Measurements from ENCODE around the gene ATP2A2. TPM values are rescaled to one million over a fixed set of nuclear protein-coding genes. Genes with fewer than 3 reads are reported as not detected.

The ATP2A2 gene
- total and polyA plus RNA-seq, 8 donors: 118 to 258 (median 143) TPM

GRCh38 chr12:110369992-110370391 lies 88.9 kb downstream of the ATP2A2 start:
- intact Hi-C loops (cut with DNase I): no loop called here
- no peak overlapping the region for H3K27ac ChIP-seq
- no peak for TF ChIP-seq CTCF (IDR thresholded peaks at IDR 0.05)
- no peaks in the 10 kb centered on the region for H3K9me3 ChIP-seq
- DNase-seq (no peak), ATAC-seq (no peak)
- peaks cover 0 to 50% of the 10 kb centered on the region in 2 donors for H3K36me3 ChIP-seq
- no peaks in the 10 kb centered on the region for H3K27me3 ChIP-seq
- H3K4me3 ChIP-seq: no peak overlapping the region
- peaks cover 8 to 14% of the 10 kb centered on the region in 2 donors for H3K4me1 ChIP-seq

- no peak for TF ChIP-seq CTCF (IDR thresholded peaks at IDR 0.05)
- H3K36me3 ChIP-seq: peaks cover 0 to 58% of the 10 kb centered on the region in 2 donors
- ATAC-seq (peak; percentile 79), DNase-seq (peak in 1 of 4 donors; percentile 58)
- peak overlapping the region in 1 of 2 donors; percentile 53 for H3K27ac ChIP-seq
- H3K4me3 ChIP-seq: no peak overlapping the region
- H3K9me3 ChIP-seq: no peaks in the 10 kb centered on the region
- peaks cover 8 to 12% of the 10 kb centered on the region in 2 donors for H3K4me1 ChIP-seq
- intact Hi-C loops (cut with DNase I): no loop called here
- H3K27me3 ChIP-seq: no peaks in the 10 kb centered on the region
Observed at GRCh38 chr12:110370732-110371231, 89.7 kb downstream of the ATP2A2 start.

- no peak overlapping the region for H3K4me3 ChIP-seq
- no peaks in the 10 kb centered on the region for H3K27me3 ChIP-seq
- peak in 3 of 4 donors; percentile 77 to 88 (median 80) for DNase-seq
- no peaks in the 10 kb centered on the region for H3K9me3 ChIP-seq
- peaks cover 0 to 66% of the 10 kb centered on the region in 2 donors for H3K36me3 ChIP-seq
- intact Hi-C loops (cut with DNase I): no loop called here
- H3K27ac ChIP-seq: peak overlapping the region in 1 of 2 donors; percentile 53
- no peak for TF ChIP-seq CTCF (IDR thresholded peaks at IDR 0.05)
- ATAC-seq: peak; percentile 94
- H3K4me1 ChIP-seq: peaks cover 6 to 8% of the 10 kb centered on the region in 2 donors
Observed at GRCh38 chr12:110371408-110372055, 90.5 kb downstream of the ATP2A2 start.

- peaks cover 6 to 8% of the 10 kb centered on the region in 2 donors for H3K4me1 ChIP-seq
- DNase-seq (no peak), ATAC-seq (no peak)
- H3K36me3 ChIP-seq: peaks cover 0 to 71% of the 10 kb centered on the region in 2 donors
- intact Hi-C loops (cut with DNase I): no loop called here
- H3K27ac ChIP-seq: peak overlapping the region in 1 of 2 donors; percentile 53
- no peak for TF ChIP-seq CTCF (IDR thresholded peaks at IDR 0.05)
- H3K4me3 ChIP-seq: no peak overlapping the region
- H3K27me3 ChIP-seq: no peaks in the 10 kb centered on the region
- H3K9me3 ChIP-seq: no peaks in the 10 kb centered on the region
Observed at GRCh38 chr12:110372056-110372425, 91.0 kb downstream of the ATP2A2 start.

GRCh38 chr12:110373025-110373424 lies 92.0 kb downstream of the ATP2A2 start:
- no peak for TF ChIP-seq CTCF (IDR thresholded peaks at IDR 0.05)

More at GRCh38 chr12:110373025-110373424, 92.0 kb downstream of the ATP2A2 start:
- H3K27ac ChIP-seq: no peak overlapping the region
- DNase-seq (peak in 1 of 4 donors; percentile 30), ATAC-seq (no peak)
- no peaks in the 10 kb centered on the region for H3K27me3 ChIP-seq
- peaks cover 6 to 8% of the 10 kb centered on the region in 2 donors for H3K4me1 ChIP-seq
- peaks cover 0 to 81% of the 10 kb centered on the region in 2 donors for H3K36me3 ChIP-seq
- intact Hi-C loops (cut with DNase I): no loop called here
- no peaks in the 10 kb centered on the region for H3K9me3 ChIP-seq
- no peak overlapping the region for H3K4me3 ChIP-seq
